ENCODE measurements around the gene SCYL2.
"Not testable (repeated sequence)": the region's sequence is repeated elsewhere in the genome, so short reads cannot be mapped to it uniquely, and the experiment has no call there.

Gene SCYL2

DNA sequence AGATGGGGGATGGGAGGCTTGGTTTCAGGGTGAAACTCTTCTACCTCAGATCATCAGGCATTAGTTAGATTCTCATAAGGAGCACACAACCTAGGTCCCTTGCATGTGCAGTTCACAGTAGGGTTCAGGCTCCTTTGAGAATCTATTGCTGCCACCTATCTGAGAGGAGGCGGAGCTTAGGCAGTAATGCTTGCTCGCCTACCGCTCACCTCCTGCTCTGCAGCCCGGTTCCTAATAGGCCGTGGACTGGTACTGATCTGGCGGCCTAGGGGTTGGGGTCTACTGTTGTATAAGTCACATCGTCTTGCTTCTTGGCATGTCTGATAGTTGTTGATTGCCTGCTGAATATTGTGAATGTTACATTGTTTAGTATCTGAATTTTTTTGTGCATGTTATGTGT is 12.2 kb downstream of the SCYL2 start:
- no peaks in the 10 kb centered on the region for H3K9me3 Mint-ChIP-seq (ENCODE audit: low read depth)
- peaks cover 41% of the 10 kb centered on the region for H3K4me1 Mint-ChIP-seq (ENCODE audit: low read depth)
- no peak overlapping the region for H3K27ac Mint-ChIP-seq
- H3K27me3 Mint-ChIP-seq = no peaks in the 10 kb centered on the region
- H3K4me3 Mint-ChIP-seq = no peak overlapping the region
- H3K36me3 Mint-ChIP-seq = peaks cover 13% of the 10 kb centered on the region

- Mint-ChIP-seq H3K4me3 (no peak overlapping the region), H3K36me3 (peaks cover 10% of the 10 kb centered on the region), H3K27me3 (no peaks in the 10 kb centered on the region), H3K9me3 (ENCODE audit: low read depth) (no peaks in the 10 kb centered on the region), H3K27ac (no peak overlapping the region), H3K4me1 (ENCODE audit: low read depth) (peaks cover 36% of the 10 kb centered on the region)
These were observed 12.7 kb downstream of the SCYL2 start for GRCh38 chr12:100279607-100280244.

- not testable (repeated sequence) for H3K27ac Mint-ChIP-seq; H3K4me3 Mint-ChIP-seq; H3K36me3 Mint-ChIP-seq; H3K9me3 Mint-ChIP-seq (ENCODE audit: low read depth); H3K27me3 Mint-ChIP-seq
- peaks cover 12% of the 10 kb centered on the region for H3K4me1 Mint-ChIP-seq (ENCODE audit: low read depth)
These were observed 17.6 kb downstream of the SCYL2 start for GRCh38 chr12:100284556-100284955.

DNA sequence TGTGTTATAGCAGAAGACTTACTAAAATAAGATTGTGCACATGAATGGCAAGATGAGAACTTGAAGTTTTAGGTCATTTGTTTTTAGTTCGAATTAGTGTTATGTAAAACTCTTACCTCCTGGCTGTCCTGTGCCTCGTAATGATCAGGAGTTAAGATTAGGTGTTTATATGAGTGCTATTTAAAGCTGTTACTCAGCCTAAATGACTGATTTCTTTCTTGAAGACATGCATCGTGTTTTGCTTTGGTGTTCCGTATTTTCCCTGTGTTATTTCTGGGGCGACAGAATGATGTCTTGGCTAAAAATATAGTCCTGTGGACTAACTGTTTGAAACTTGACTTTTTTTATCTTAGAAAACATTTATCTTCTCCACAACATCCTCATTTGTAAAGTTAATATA is 22.1 kb downstream of the SCYL2 start:
- Mint-ChIP-seq H3K4me3 (no peak overlapping the region), H3K4me1 (ENCODE audit: low read depth) (no peaks in the 10 kb centered on the region)

GRCh38 chr12:100290016-100290415 is 23.0 kb downstream of the SCYL2 start:
- Mint-ChIP-seq H3K4me3 (no peak overlapping the region), H3K9me3 (ENCODE audit: low read depth) (no peaks in the 10 kb centered on the region), H3K27me3 (no peaks in the 10 kb centered on the region), H3K27ac (no peak overlapping the region), H3K4me1 (ENCODE audit: low read depth) (no peaks in the 10 kb centered on the region), H3K36me3 (peaks cover 6% of the 10 kb centered on the region)

More for the DNA sequence above, 22.1 kb downstream of the SCYL2 start:
- peaks cover 6% of the 10 kb centered on the region for H3K36me3 Mint-ChIP-seq
- no peaks in the 10 kb centered on the region for H3K27me3 Mint-ChIP-seq
- no peaks in the 10 kb centered on the region for H3K9me3 Mint-ChIP-seq (ENCODE audit: low read depth)
- H3K27ac Mint-ChIP-seq = no peak overlapping the region

GRCh38 chr12:100293017-100293416 is 26.0 kb downstream of the SCYL2 start:
- no peaks in the 10 kb centered on the region for H3K27me3 Mint-ChIP-seq
- H3K36me3 Mint-ChIP-seq = peaks cover 9% of the 10 kb centered on the region
- H3K27ac Mint-ChIP-seq = no peak overlapping the region
- no peak overlapping the region for H3K4me3 Mint-ChIP-seq
- H3K4me1 Mint-ChIP-seq (ENCODE audit: low read depth) = no peaks in the 10 kb centered on the region
- H3K9me3 Mint-ChIP-seq (ENCODE audit: low read depth) = no peaks in the 10 kb centered on the region

DNA sequence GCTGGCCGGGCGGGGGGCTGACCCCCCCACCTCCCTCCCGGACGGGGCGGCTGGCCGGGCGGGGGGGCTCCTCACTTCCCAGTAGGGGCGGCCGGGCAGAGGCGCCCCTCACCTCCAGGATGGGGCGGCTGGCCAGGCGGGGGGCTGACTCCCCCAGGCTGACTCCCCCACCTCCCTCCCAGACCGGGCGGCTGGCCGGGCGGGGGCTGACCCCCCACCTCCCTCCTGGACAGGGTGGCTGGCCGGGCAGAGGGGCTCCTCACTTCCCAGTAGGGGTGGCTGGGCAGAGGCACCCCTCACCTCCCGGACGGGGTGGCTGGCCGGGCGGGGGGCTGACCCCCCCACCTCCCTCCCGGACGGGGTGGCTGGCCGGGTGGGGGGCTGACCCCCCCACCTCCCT is 27.4 kb downstream of the SCYL2 start:
- peaks cover 14% of the 10 kb centered on the region for H3K36me3 Mint-ChIP-seq
- not testable (repeated sequence) for H3K27me3 Mint-ChIP-seq; H3K9me3 Mint-ChIP-seq (ENCODE audit: low read depth); H3K4me3 Mint-ChIP-seq; H3K27ac Mint-ChIP-seq; H3K4me1 Mint-ChIP-seq (ENCODE audit: low read depth)

DNA sequence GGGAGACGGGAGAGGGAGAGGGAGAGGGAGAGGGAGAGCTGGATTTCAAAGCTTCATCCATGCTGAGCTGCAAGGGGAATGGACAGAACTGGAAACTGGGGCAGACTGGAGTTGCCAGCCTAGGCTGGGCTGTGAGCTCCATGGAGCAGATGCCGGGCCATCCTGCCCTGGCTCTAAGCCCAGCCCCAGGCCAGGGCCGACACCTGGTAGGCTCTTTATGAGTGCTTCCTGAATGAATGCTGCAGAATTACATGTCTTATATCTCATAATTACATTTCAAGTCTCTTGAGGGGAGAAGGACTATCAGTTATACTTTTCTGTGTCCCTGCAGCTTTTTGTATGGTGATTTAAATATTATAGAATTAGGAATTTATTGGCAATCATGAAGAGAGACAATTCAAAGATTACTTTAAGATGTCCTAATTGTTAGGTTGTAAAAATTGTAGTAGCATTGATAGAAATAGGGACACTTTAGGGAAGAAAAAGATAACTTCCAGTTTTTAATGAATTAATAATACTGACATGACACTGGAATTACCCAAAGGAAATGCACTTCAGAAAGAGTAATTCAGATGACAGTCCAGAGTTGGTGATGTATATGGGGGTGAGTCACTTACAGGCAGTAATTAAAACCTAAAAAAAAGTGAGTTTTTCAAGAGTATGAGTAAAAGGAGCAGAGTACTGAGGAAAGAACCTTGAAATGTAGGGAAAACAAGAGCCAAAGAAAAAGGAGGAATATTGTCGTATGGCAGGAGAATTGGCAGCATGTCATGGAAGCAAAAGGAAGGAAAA is 29.0 kb downstream of the SCYL2 start:
- Mint-ChIP-seq H3K36me3 (peaks cover 25% of the 10 kb centered on the region), H3K4me1 (ENCODE audit: low read depth) (no peaks in the 10 kb centered on the region)

GRCh38 chr12:100302081-100302480 is 35.1 kb downstream of the SCYL2 start:
- no peaks in the 10 kb centered on the region for H3K4me1 Mint-ChIP-seq (ENCODE audit: low read depth)
- peaks cover 53% of the 10 kb centered on the region for H3K36me3 Mint-ChIP-seq
- H3K9me3 Mint-ChIP-seq (ENCODE audit: low read depth) = peaks cover 3% of the 10 kb centered on the region
- no peak overlapping the region for H3K27ac Mint-ChIP-seq
- no peaks in the 10 kb centered on the region for H3K27me3 Mint-ChIP-seq
- H3K4me3 Mint-ChIP-seq = no peak overlapping the region

More for the DNA sequence above, 29.0 kb downstream of the SCYL2 start:
- Mint-ChIP-seq H3K9me3 (ENCODE audit: low read depth) (no peaks in the 10 kb centered on the region), H3K4me3 (no peak overlapping the region), H3K27ac (no peak overlapping the region), H3K27me3 (no peaks in the 10 kb centered on the region)

- Mint-ChIP-seq H3K27me3 (no peaks in the 10 kb centered on the region), H3K4me1 (ENCODE audit: low read depth) (no peaks in the 10 kb centered on the region), H3K4me3 (no peak overlapping the region), H3K27ac (no peak overlapping the region), H3K36me3 (peaks cover 56% of the 10 kb centered on the region), H3K9me3 (ENCODE audit: low read depth) (peaks cover 3% of the 10 kb centered on the region)
These were observed 36.9 kb downstream of the SCYL2 start for GRCh38 chr12:100303831-100304230.

DNA sequence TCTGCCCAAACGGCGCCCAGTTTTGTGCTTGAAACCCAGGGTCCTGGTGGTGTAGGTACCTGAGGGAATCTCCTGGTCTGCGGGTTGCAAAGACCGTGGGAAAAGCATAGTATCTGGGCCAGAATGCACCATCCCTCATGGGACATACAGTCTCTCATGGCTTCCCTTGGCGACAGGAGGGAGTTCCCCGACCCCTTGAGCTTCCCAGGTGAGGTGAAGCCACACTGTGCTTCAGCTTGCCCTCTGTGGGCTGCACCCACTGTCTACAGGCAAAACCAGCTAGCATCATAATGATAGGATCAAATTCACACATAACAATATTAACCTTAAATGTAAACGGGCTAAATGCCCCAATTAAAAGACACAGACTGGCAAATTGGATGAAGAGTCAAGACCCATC is 37.4 kb downstream of the SCYL2 start:
- H3K9me3 Mint-ChIP-seq (ENCODE audit: low read depth); H3K4me3 Mint-ChIP-seq; H3K27me3 Mint-ChIP-seq; H3K4me1 Mint-ChIP-seq (ENCODE audit: low read depth); H3K27ac Mint-ChIP-seq: not testable (repeated sequence)
- H3K36me3 Mint-ChIP-seq = peaks cover 56% of the 10 kb centered on the region

DNA sequence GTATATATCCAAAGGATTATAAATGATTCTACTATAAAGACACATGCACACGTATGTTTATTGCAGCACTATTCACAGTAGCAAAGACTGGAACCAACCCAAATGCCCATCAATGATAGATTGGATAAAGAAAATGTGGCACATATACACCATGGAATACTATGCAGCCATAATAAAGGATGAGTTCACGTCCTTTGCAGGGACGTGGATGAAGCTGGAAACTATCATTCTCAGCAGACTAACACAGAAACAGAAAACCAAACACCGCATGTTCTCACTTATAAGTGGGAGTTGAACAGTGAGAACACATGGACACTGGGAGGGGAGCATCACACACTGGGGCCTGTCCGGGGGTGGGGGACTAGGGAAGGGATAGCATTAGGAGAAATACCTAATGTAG is 41.2 kb downstream of the SCYL2 start:
- H3K27me3 Mint-ChIP-seq; H3K4me1 Mint-ChIP-seq (ENCODE audit: low read depth); H3K4me3 Mint-ChIP-seq; H3K27ac Mint-ChIP-seq; H3K9me3 Mint-ChIP-seq (ENCODE audit: low read depth): not testable (repeated sequence)
- H3K36me3 Mint-ChIP-seq = peaks cover 28% of the 10 kb centered on the region

- peaks cover 17% of the 10 kb centered on the region for H3K36me3 Mint-ChIP-seq
- H3K9me3 Mint-ChIP-seq (ENCODE audit: low read depth) = no peaks in the 10 kb centered on the region
- H3K4me1 Mint-ChIP-seq (ENCODE audit: low read depth) = no peaks in the 10 kb centered on the region
- no peak overlapping the region for H3K27ac Mint-ChIP-seq
- H3K4me3 Mint-ChIP-seq = no peak overlapping the region
- H3K27me3 Mint-ChIP-seq = no peaks in the 10 kb centered on the region
These were observed 44.3 kb downstream of the SCYL2 start for GRCh38 chr12:100311317-100311716.

DNA sequence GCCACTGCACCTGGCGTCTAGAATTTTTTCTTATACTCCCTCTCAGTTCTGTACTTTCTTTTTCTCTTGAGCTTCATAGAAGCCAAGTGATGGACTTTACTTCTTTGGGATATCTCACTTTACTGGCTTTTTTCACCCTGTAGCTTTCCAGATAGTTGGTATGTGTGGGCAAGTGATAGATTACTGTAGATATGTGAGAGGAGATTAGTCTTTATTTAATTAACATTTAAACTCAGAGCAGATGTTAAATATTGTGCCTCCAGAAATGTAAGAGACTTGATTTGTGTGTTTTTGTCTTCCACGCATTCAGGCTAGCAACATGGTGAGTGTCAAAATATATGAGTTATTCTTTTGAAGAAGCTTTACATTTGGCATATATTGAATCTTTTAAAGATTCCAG is 50.4 kb downstream of the SCYL2 start:
- Mint-ChIP-seq H3K9me3 (ENCODE audit: low read depth) (no peaks in the 10 kb centered on the region), H3K4me3 (no peak overlapping the region), H3K4me1 (ENCODE audit: low read depth) (no peaks in the 10 kb centered on the region), H3K27ac (no peak overlapping the region), H3K36me3 (peaks cover 9% of the 10 kb centered on the region), H3K27me3 (no peaks in the 10 kb centered on the region)

DNA sequence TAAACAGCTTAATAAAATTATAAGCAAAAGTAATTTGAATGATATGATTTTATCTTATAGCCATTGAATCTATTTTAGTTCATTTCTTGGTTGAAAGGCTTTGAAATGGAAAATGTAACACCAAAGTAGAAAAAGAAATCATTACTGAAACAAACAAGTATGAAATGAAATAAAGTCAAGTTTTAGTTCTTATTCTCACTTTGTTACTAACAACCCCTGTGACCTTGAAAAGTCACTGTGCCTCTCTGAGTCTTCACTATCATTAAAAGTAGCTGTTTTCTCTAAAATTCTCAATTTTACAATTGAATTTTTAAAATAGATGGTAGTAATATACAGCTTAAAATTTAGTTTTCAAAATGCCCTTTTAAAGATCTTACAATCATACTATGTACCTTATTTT is 57.5 kb downstream of the SCYL2 start:
- Mint-ChIP-seq H3K27ac (no peak overlapping the region), H3K36me3 (peaks cover 6% of the 10 kb centered on the region), H3K9me3 (ENCODE audit: low read depth) (no peaks in the 10 kb centered on the region)

DNA sequence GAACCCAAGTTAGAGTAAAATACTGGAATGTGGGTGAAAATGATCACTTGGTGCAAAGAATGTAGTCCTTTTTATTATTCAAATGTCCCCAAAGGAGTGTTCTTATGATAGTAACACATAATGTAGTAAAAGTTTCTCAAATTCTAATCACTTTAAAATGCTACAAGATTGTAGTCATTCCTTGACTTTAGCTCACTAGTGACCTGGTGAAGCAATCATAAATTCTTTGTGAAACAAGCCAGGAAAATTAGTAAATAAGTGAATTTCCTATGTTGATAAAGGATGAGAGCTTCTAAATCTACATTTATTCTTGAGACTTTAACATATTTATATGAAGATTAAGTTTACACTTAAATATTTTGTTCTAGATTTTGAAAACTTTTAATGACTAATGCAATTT is 59.2 kb downstream of the SCYL2 start:
- no peaks in the 10 kb centered on the region for H3K4me1 Mint-ChIP-seq (ENCODE audit: low read depth)
- no peaks in the 10 kb centered on the region for H3K9me3 Mint-ChIP-seq (ENCODE audit: low read depth)
- H3K27ac Mint-ChIP-seq = no peak overlapping the region
- no peak overlapping the region for H3K4me3 Mint-ChIP-seq
- no peaks in the 10 kb centered on the region for H3K27me3 Mint-ChIP-seq
- peaks cover 11% of the 10 kb centered on the region for H3K36me3 Mint-ChIP-seq

More for the DNA sequence above, 57.5 kb downstream of the SCYL2 start:
- Mint-ChIP-seq H3K4me1 (ENCODE audit: low read depth) (no peaks in the 10 kb centered on the region), H3K4me3 (no peak overlapping the region), H3K27me3 (no peaks in the 10 kb centered on the region)
